Gastrocnemius medialis (tissue), 4 donors: ENCODE data around the gene SMARCD3.

Experiments used
- CTCF ChIP-seq, 5 experiments: fragments of 450-650 bp in 3 of 5; fragments of 200-600 bp in 2 of 5; sonication (generic) in 2 of 5; IDR thresholded peaks in 4 of 5; conservative IDR thresholded peaks in 1 of 5; 1 replicate in 4 of 5; 2 replicates in 1 of 5; pipeline ENCODE4 v1.5.1; 2016 to 2019; ENCODE audit warnings: antibody characterized with exemption in 5 of 5, mild to moderate bottlenecking in 3 of 5, moderate library complexity in 3 of 5
- POLR2A ChIP-seq, 2 donors: fragments of 450-650 bp; IDR thresholded peaks; one replicate each; pipeline ENCODE4 v1.6.1; 2017; ENCODE audit warnings: antibody characterized with exemption in 2 of 2, mild to moderate bottlenecking in 2 of 2, moderate library complexity in 2 of 2

GRCh38 chr7:151243045-151243349 lies 5.5 kb downstream of the SMARCD3 start:
- TF ChIP-seq CTCF (IDR thresholded peaks at IDR 0.05 in 4 of 5, conservative IDR thresholded peaks at IDR 0.05 in 1 of 5), result no peak
- no peak for TF ChIP-seq POLR2A (IDR thresholded peaks at IDR 0.05)
